Measurements from ENCODE around the gene STXBP3.
"Not testable (repeated sequence)": the region's sequence is repeated elsewhere in the genome, so short reads cannot be mapped to it uniquely, and the experiment has no call there.

The STXBP3 gene

GRCh38 chr1:108746382-108747170 lies at the start of gene STXBP3:
Gene STXBP3, plus strand, starts transcription at chr1:108746674. Its CDS starts 64 bp downstream, at chr1:108746738.
- TF ChIP-seq CTCF (conservative IDR thresholded peaks at IDR 0.05): peak; percentile 99
- TF ChIP-seq ZFX (IDR thresholded peaks at IDR 0.05): peak; percentile 77
- H3K27ac ChIP-seq: peak within 1 kb of the TSS; percentile 96

- H3K27ac ChIP-seq: peak overlapping the region; percentile 24; the same call in 1 of the 2 replicates
- TF ChIP-seq ZFX (IDR thresholded peaks at IDR 0.05) (no peak), CTCF (conservative IDR thresholded peaks at IDR 0.05) (no peak)
Measured at GRCh38 chr1:108699375-108700332, 46.8 kb upstream of the STXBP3 start.

GRCh38 chr1:108701176-108701849 lies 45.2 kb upstream of the STXBP3 start:
- no peak for TF ChIP-seq CTCF (conservative IDR thresholded peaks at IDR 0.05)
- TF ChIP-seq ZFX (IDR thresholded peaks at IDR 0.05): no peak
- H3K27ac ChIP-seq: no peak overlapping the region

- H3K27ac ChIP-seq: not testable (repeated sequence)
Measured at GRCh38 chr1:108702109-108702508, 44.4 kb upstream of the STXBP3 start.

GRCh38 chr1:108703939-108704338 lies 42.5 kb upstream of the STXBP3 start:
- TF ChIP-seq ZFX (IDR thresholded peaks at IDR 0.05): no peak
- TF ChIP-seq CTCF (conservative IDR thresholded peaks at IDR 0.05): no peak
- no peak overlapping the region for H3K27ac ChIP-seq

GRCh38 chr1:108704496-108704895 lies 42.0 kb upstream of the STXBP3 start:
- no peak overlapping the region for H3K27ac ChIP-seq
- no peak for TF ChIP-seq CTCF (conservative IDR thresholded peaks at IDR 0.05)
- no peak for TF ChIP-seq ZFX (IDR thresholded peaks at IDR 0.05)

GRCh38 chr1:108706643-108707042 lies 39.8 kb upstream of the STXBP3 start:
- no peak for TF ChIP-seq ZFX (IDR thresholded peaks at IDR 0.05)
- no peak overlapping the region for H3K27ac ChIP-seq
